Fibroblast of peridontal ligament (primary cell): ENCODE measurements around the gene SLC34A3.

ENCODE experiments used
- DNase-seq: peaks from one replicate; pipeline ENCODE4 v3.0.0-alpha.2; 2010; ENCODE audit errors: extremely low read depth

The SLC34A3 gene

DNA sequence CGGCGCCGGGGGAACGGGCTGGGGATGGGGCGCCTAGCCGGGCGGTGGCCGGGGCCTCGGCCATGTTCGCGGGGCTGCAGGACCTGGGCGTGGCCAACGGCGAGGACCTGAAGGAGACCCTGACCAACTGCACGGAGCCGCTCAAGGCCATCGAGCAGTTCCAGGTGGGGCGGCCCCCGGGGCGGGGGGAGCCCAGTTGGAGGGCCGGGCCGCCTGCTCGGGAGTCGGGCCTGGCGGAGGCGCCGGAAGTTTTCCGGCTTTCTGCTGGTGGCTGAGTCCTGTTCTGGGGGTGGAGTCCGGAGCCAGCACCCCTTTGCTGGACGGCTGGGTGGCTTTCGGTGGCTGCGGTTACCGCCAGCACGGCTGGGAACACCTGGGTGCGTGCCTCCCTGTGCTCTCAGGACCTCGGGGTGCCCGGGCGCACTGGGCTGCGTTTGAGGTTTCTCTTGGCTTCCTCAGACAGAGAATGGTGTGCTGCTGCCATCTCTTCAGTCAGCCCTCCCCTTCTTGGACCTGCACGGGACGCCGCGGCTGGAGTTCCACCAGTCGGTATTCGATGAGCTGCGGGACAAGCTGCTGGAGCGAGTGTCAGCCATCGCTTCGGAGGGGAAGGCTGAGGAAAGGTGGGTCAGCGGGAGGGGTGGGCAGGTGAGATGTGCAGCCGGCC, 24.9 kb downstream of the SLC34A3 start:
- DNase-seq: peak; percentile 9

DNA sequence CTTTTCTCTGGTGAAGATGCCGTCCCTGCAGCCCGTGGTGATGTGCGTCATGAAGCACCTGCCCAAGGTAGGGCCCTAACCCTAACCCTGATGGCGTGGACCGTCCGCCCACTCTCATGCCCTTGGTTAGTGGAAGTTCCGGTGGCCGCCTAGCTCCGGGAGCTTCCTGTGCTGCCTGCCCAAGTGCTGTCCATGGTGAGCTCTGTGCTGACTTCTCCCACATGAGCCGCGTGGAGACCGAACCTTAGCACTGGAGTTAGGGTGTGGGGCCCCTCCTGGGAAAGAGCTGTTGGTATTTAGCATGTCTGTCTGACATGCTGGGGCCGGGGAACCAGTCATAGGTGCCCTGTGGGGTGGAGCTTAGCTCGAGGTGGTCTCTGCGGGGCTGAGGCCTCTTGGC, 25.7 kb downstream of the SLC34A3 start:
- DNase-seq: no peak

DNA sequence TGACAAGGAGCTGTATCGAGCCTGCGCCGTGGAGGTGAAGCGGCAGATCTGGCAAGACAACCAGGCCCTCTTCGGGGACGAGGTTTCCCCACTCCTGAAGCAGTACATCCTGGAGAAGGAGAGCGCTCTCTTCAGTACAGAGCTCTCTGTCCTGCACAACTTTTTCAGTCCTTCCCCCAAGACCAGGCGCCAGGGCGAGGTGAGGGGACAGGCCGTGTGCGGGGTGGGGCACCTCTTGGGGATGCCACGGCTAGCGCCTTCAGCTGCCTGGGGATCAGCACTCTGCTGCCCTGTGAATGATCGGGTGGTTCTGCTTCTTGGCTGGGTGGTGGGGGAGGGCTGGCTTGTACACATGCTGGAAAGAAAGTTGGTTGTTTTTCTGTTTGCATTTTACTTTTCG, 26.2 kb downstream of the SLC34A3 start:
- no peak for DNase-seq

DNA sequence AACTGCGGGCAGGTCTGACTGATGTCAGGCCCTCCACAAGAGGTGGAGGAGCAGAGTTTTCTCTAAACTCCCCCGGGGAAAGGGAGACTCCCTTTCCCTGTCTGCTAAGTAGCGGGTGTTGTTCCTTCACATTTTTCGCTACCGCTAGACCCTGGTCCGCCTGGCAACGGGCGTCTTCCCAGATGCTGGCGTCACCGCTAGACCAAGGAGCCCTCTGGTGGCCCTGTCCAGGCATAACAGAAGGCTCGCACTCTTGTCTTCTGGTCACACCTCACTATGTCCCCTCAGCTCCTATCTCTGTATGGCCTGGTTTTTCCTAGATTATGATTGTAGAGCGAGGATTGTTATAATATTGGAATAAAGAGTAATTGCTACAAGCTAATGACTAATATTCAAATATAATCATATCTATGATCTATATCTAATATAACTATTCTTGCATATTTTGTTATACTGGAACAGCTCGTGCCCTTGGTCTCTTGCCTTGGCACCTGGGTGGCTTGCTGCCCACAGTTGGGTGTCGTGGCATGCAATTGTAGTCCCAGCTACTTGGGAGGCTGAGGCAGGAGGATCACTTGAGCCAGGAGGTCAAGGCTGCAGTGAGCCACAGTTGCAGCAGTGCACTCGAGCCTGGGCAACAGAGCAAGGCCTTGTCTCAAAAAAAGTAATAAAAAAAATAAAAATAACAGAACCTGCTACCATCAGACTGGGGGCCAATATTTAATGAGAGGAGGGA, 31.6 kb downstream of the SLC34A3 start:
- peak; percentile 52 for DNase-seq

DNA sequence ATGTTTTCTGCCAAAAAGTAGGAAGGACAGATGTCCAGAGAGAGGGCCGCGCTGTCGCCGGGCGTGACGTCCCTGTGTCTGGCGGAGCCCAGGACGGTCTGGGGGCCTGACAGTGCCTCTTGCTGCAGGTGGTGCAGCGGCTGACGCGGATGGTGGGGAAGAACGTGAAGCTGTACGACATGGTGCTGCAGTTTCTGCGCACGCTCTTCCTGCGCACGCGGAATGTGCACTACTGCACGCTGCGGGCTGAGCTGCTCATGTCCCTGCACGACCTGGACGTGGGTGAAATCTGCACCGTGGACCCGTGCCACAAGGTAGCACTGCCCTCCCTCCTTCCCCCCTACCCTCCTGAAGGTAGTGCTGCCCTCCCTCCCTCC, 32.2 kb downstream of the SLC34A3 start:
- DNase-seq: no peak

DNA sequence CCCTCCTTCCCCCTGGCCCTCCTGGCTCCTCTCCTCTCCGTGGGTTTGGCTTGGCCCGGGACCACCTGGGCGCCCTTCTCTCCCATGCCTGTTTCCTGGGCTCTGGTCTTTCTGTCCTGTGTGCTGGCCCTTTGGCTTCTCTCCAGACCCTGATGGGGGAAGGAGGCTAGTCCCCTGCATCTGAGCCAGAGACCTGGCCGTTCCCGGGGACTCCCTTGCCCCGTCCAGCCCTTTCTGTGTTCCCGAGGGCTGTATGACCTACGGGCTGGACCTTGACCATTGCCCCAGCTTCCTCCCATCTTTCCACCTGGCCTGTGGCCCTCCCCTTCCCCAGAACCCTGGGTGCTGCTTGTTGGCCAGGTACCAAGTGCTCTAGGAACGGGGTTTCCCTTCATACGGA, 32.8 kb downstream of the SLC34A3 start:
- DNase-seq: no peak

DNA sequence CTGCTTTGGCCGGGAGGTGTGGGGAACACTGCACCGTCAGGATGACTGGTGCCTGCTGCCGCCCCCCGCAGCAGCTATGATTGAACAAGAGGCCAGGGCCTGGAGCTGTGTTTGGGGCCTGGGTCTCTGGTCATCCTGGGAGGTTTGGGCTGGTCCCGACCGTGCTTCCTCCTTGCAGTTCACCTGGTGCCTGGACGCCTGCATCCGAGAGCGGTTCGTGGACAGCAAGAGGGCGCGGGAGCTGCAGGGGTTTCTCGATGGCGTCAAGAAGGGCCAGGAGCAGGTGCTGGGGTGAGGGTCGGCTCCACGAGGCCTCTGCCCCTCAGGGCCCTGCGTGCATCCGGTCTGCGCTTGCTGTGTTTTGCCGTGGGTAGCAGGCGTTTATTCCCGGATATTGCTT, 33.4 kb downstream of the SLC34A3 start:
- no peak for DNase-seq

- DNase-seq: no peak
Measured at GRCh38 chr9:137265496-137266161, 34.9 kb downstream of the SLC34A3 start.

DNA sequence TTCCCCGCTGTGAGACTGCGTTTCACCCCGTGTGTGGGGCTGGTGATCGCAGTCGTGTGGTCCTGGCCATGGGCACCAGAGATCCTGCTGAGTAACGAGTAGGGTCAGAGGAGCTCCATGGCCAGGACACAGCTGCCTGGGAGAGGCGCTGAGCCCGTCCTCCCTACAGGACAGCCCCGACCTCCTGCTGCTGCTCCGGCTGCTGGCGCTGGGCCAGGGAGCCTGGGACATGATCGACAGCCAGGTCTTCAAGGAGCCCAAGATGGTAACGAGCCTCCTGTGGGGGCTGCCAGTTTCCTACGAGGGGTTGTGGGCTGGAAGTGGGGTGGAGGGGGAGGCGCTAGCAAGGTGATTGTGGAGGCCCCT, 35.4 kb downstream of the SLC34A3 start:
- DNase-seq: no peak

DNA sequence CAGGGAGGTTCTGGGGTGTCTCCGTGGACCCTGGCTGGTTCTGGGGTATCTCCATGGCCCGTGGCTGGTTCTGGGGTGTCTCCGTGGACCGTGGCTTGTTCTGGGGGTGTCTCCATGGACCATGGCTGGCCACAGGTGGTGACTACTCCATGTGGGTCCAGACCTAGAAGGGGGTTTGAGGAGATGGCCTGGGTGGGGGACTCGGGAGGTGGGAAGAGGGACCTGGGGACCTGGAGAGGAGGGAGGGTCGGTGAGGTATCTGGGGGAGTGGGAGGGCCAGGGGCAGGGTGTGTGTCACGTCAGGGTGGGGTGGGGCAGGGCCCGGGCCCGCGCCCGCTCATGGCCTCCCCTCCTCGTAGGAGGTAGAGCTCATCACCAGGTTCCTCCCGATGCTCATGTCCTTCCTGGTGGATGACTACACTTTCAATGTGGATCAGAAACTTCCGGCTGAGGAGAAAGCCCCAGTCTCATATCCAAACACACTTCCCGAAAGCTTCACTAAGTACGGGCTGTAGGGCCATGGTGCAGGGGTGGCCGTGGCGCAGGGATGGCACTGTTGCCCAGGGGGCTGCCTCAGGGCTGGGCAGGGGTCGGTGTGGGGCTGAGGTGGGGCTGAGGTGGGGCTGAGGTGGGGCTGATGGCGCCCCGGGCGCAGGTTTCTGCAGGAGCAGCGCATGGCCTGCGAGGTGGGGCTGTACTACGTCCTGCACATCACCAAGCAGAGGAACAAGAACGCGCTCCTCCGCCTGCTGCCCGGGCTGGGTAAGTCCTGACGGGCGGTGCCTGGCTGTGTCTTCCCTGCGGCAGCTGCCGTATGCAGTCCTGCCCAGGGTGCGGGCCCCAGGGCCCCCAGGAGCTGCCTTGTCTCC, 36.1 kb downstream of the SLC34A3 start:
- no peak for DNase-seq

DNA sequence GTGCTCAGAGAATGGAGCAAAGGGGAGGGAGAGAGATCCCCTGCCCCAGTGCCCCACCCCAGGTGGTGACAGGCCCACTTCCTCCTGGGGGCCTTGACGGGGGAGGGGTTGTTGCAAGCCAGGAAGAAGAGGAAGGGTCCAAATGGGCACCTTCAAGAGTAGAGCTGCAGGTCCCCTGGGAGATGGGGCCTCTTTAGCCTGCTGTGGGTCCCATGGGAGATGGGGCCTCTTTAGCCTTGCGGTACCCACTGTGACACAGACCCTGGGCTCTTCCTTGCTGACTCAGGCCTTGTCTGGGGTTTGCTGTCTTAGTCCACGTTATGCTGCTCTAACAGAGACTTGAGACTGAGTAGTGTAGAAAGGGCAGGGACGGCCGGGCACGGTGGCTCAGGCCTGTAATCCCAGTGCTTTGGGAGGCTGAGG, 37.2 kb downstream of the SLC34A3 start:
- DNase-seq: no peak

DNA sequence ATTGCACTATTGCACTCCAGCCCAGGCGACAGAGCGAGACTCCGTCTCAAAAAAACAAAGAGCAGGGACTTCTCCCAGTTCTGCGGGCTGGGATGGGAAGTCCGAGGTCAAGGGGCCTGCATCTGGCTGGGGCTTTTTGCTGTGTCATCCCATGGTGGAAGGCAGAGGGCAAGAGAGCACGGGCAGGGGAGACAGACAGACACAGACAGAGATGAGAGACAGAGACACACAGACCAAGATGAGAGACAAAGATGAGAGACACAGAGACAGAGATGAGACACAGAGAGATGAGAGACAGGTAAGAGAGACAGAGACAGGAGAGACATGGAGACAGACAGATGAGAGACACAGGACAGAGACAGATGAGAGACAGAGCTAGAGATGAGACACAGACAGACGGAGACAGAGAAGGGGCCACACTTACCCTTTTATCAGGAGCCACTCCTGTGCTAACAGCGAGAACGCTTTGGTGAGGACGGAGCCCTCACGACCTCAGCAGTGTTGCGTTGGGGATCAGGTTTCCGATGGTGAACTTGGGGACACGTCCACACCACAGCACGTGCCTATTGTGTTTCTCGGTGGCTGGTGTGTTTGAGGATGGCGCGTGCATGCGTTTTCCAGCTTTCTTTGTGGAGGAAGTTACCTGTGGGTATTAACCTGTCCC, 38.0 kb downstream of the SLC34A3 start:
- DNase-seq: no peak

DNA sequence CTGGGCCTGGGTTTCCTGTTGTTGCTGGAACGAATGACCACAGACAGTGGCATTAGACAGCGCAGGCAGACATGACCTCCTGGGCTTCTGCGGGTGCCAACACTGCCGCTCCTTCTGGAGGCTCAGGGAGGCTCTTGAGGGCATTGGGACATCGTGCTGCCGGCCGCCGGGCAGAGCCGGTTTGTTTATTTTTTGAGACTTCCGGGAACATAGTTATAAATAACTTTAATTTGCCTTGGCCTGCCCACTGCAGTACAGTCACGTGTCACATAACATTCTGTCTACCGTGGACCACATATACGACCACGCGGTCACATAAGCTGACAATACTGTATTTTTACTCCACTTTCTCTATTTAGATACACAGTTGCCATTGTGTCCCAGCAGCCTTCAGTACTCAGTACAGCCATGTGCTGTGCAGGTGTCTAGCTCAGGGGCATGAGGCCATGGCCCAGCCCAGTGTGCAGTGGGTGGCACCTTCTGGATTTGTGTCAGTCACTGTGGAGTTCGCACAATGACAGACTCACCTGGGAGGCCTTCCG, 38.6 kb downstream of the SLC34A3 start:
- DNase-seq: peak; percentile 41

DNA sequence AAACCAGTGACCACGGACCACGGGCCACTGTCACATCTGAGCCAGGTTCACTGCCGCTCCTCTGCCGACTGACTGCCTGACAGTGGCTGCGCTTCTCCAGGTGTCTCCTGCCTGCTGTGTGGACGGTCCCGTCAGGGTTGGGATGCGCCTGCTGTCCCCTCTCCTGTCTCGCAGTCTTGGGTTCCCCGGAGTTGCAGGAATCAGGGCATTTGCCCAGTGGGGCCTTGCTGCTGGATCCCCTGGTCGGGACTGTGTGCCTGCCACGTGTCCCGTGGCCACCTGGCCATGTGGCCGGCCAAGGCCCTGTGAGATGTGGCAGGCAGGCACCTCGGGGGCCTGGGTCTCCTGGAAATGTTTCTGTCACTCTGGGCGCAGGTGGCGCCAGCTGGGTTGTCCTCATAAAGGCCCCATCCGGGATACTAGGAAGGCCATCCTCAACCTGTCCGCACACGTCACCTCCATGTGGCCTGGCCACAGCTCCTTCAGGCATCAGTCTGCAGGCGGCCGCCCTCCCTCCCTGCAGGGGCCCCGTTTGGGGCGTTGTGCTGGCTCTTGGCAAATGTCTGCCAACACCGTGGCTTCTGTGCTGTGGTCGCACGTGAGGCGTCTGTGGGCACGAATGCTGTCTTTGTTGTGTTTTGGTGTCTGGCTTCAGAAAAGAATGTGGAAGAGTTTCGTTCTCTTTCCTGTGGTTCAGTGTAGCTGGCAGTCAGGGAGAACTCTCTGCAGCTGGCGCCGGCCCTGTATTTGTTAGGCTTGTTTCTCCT, 40.4 kb downstream of the SLC34A3 start:
- DNase-seq: no peak

DNA sequence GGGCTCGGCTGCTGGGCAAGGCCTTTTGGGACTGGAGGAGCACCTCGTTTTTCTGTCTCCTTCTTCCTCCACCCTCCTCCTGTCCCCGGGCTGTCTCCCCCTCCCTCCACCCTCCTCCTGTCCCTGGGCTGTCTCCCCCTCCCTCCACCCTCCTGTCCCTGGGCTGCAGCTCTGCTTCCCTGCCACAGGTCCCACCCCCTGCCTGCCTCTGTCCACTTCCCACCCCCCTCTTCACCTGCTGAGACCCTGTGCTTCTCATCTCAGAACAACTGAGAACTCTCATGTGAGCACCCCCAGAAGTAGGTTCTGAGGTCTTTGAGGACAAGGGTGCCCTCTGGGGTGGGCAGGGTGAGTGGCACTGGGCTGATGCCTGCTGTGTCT, 41.0 kb downstream of the SLC34A3 start:
- no peak for DNase-seq

GRCh38 chr9:137272241-137273094, 41.8 kb downstream of the SLC34A3 start:
- no peak for DNase-seq

GRCh38 chr9:137273095-137273490, 42.4 kb downstream of the SLC34A3 start:
- DNase-seq: no peak

GRCh38 chr9:137273611-137274320, 43.1 kb downstream of the SLC34A3 start:
- DNase-seq: no peak

DNA sequence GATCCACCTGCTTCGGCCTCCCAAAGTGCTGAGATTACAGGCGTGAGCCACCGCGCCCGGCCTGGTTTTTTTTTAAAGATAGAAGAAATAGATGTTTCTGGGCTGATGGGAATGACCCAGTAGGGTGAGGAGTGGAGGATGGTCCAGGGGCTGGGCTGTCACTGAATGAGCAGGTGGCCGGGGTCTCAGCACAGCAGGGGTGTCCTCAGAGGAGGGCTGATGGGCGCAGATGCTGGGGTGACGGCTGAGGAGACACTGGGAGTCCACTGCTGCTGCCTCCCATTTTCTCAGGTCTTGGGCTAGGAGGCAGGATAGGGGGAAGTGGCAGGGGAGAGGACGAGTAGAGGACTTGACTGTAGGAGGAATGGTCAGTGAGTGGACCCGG, 44.5 kb downstream of the SLC34A3 start:
- no peak for DNase-seq
